Stomach (tissue), 9 donors: ENCODE measurements around the gene DCDC2. TPM values are rescaled to one million over a fixed set of nuclear protein-coding genes. Genes with fewer than 3 reads are reported as not detected.

Experiments
- DNase-seq, 2 donors: peaks; one replicate each; pipeline versions ENCODE4 v3.0.0 to v3.0.0-alpha.2; 2013 to 2019
- H3K27ac ChIP-seq, 5 donors: fragments of 200-600 bp in 4 of 5; sonication (generic) in 4 of 5; one replicate each; pipeline ENCODE4 v1.5.1; 2013 to 2019; ENCODE audit warnings: mild to moderate bottlenecking in 1 of 5, moderate library complexity in 1 of 5
- H3K27me3 ChIP-seq, 3 donors: fragments of 200-600 bp; sonication (generic); one replicate each; pipeline ENCODE4 v1.5.1; 2017 to 2019; ENCODE audit warnings: mixed run types in 1 of 3
- H3K36me3 ChIP-seq, 4 donors: fragments of 200-600 bp; sonication (generic); 1 replicate in 3 of 4; 2 replicates in 1 of 4; pipeline ENCODE4 v1.5.1; 2016 to 2019
- H3K4me1 ChIP-seq, 4 donors: fragments of 200-600 bp; sonication (generic); one replicate each; pipeline ENCODE4 v1.5.1; 2016 to 2019
- H3K4me3 ChIP-seq, 4 donors: fragments of 200-600 bp; sonication (generic) in 3 of 4; one replicate each; pipeline ENCODE4 v1.5.1; 2016 to 2019; ENCODE audit warnings: mild to moderate bottlenecking in 1 of 4
- H3K9me3 ChIP-seq, 4 donors: fragments of 200-600 bp; sonication (generic); one replicate each; pipeline ENCODE4 v1.5.1; 2016 to 2019
- EP300 ChIP-seq: sonication (generic); formaldehyde crosslinking; IDR thresholded peaks from one replicate; pipeline ENCODE4 v1.6.1; 2017; ENCODE audit warnings: antibody characterized with exemption
- POLR2A ChIP-seq, 4 donors: fragments of 450-650 bp; IDR thresholded peaks; one replicate each; pipeline ENCODE4 v1.6.1; 2016; ENCODE audit warnings: antibody characterized with exemption in 4 of 4, control low read depth in 2 of 4, mild to moderate bottlenecking in 1 of 4, moderate library complexity in 1 of 4
- POLR2AphosphoS5 ChIP-seq, 3 donors: sonication (generic); formaldehyde crosslinking; IDR thresholded peaks; one replicate each; pipeline ENCODE4 v1.6.1; 2016; ENCODE audit warnings: antibody characterized with exemption in 3 of 3
- WGBS, 5 donors: extraction: QIAGEN DNeasy Blood & Tissue Kit in 3 of 5; methylation state at CpG; one replicate each; pipeline versions ENCODE4 v1.1.5 to v1.1.7; 2013 to 2018; 5-methylcytosine and 5-hydroxymethylcytosine counted together
- intact Hi-C: fragments of 100-400 bp; cut with DNase I; formaldehyde crosslinking; loops from one replicate; pipeline ENCODE4 v1.15.1; 2023; ENCODE audit warnings: low total_unique reads
- polyA plus RNA-seq, 3 donors: library from polyadenylated mRNA; stranded (reverse); fragments of 200-250 nt; gene quantifications; one replicate each; pipeline ENCODE4 v1.2.3, GENCODE V29; 2013
- total RNA-seq, 5 donors: library from RNA; depleted of rRNA; stranded (reverse); fragments of >200 nt; gene quantifications; one replicate each; pipeline versions ENCODE4 v1.1.0 to v1.2.3, GENCODE V29; 2014 to 2016
- TF ChIP-seq, protein P1 (sequence below), 7 experiments: fragments of 450-650 bp in 4 of 7; fragments of 200-600 bp in 3 of 7; sonication (generic) in 3 of 7; IDR thresholded peaks; one replicate each; pipeline ENCODE4 v1.5.1; 2016 to 2019; ENCODE audit warnings: antibody characterized with exemption in 7 of 7, control low read depth in 2 of 7, mild to moderate bottlenecking in 1 of 7
- donor health status: healthy with polysubstance abuse.
- donor health status: Bipolar disorder and iron deficiency.
- donor health status: healthy.

Gene DCDC2
- total and polyA plus RNA-seq, 8 donors: under 0.01 to 2.8 (median 1.4) TPM

GRCh38 chr6:24152014-24152413 lies 205.8 kb downstream of the DCDC2 start:
- H3K27ac ChIP-seq: no peak overlapping the region
- no peaks in the 10 kb centered on the region for H3K4me1 ChIP-seq
- no peak for DNase-seq
- H3K27me3 ChIP-seq: no peaks in the 10 kb centered on the region
- H3K4me3 ChIP-seq: no peak overlapping the region
- H3K9me3 ChIP-seq: no peaks in the 10 kb centered on the region
- intact Hi-C loops: no loop called here
- 83 to 93% (median 86%) methylated on average over 1 of the region's 1 CpG for WGBS, 5 donors
- no peak for TF ChIP-seq EP300
- no peaks in the 10 kb centered on the region for H3K36me3 ChIP-seq

DNA sequence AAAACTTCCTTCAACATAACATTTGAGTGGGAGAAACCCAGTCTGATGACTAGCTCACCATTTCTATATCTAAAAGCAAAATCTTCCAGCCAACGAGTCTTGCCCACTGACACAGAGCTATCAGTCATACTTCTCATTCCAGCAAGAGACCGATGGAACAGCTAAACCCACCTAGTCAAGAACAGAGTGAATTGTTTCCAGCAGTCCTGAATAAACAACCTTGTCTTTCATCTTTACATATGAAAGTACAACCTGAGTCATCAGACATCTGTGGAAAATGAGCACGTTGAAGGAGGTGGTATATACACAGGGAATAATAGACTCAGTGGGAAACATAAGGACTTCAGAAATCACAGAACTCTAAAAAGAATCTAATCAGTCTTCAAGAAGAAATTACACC lies 208.0 kb downstream of the DCDC2 start:
- H3K9me3 ChIP-seq: no peaks in the 10 kb centered on the region
- H3K27ac ChIP-seq: no peak overlapping the region
- H3K36me3 ChIP-seq: no peaks in the 10 kb centered on the region
- H3K4me3 ChIP-seq: no peak overlapping the region
- no peaks in the 10 kb centered on the region for H3K4me1 ChIP-seq
- DNase-seq: no peak
- intact Hi-C loops: no loop called here
- WGBS, 5 donors: 25 to 38% (median 34%) methylated on average over 3 of the region's 3 CpGs
- no peak for TF ChIP-seq POLR2A (IDR thresholded peaks at IDR 0.05)
- TF ChIP-seq, protein P1, sequence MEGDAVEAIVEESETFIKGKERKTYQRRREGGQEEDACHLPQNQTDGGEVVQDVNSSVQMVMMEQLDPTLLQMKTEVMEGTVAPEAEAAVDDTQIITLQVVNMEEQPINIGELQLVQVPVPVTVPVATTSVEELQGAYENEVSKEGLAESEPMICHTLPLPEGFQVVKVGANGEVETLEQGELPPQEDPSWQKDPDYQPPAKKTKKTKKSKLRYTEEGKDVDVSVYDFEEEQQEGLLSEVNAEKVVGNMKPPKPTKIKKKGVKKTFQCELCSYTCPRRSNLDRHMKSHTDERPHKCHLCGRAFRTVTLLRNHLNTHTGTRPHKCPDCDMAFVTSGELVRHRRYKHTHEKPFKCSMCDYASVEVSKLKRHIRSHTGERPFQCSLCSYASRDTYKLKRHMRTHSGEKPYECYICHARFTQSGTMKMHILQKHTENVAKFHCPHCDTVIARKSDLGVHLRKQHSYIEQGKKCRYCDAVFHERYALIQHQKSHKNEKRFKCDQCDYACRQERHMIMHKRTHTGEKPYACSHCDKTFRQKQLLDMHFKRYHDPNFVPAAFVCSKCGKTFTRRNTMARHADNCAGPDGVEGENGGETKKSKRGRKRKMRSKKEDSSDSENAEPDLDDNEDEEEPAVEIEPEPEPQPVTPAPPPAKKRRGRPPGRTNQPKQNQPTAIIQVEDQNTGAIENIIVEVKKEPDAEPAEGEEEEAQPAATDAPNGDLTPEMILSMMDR (IDR thresholded peaks at IDR 0.05): no peak
- TF ChIP-seq EP300: no peak
- no peak for TF ChIP-seq POLR2AphosphoS5 (IDR thresholded peaks at IDR 0.05)
- no peaks in the 10 kb centered on the region for H3K27me3 ChIP-seq

GRCh38 chr6:24149296-24149695 lies 208.6 kb downstream of the DCDC2 start:
- Histone ChIP-seq H3K27ac (no peak overlapping the region), H3K36me3 (no peaks in the 10 kb centered on the region), H3K27me3 (no peaks in the 10 kb centered on the region), H3K9me3 (no peaks in the 10 kb centered on the region), H3K4me3 (no peak overlapping the region), H3K4me1 (no peaks in the 10 kb centered on the region)
- intact Hi-C loops: no loop called here
- TF ChIP-seq POLR2A (IDR thresholded peaks at IDR 0.05) (no peak), POLR2AphosphoS5 (IDR thresholded peaks at IDR 0.05) (no peak)
- TF ChIP-seq, protein P1 (IDR thresholded peaks at IDR 0.05): no peak
- DNase-seq: no peak

DNA sequence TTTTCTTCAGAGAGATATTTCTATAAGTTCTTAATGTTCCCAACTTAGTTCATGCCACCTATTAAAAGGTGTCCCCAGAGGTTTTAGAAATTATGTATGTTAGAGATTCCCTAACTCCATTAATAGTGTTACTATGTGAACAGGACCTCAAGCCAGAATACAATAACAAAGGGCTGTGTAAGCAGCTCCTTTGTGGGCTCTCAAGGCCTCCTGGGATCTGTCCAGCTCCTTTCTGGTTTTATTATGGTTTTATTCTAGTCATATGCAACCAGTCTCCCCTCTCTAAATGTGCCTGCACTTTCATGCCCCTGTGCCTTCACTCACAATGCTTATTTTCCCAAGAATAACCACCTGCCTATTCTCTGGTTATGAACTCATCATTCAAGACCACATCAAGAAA lies 209.2 kb downstream of the DCDC2 start:
- H3K27ac ChIP-seq: no peak overlapping the region
- TF ChIP-seq EP300: no peak
- TF ChIP-seq POLR2A (IDR thresholded peaks at IDR 0.05): no peak
- TF ChIP-seq POLR2AphosphoS5 (IDR thresholded peaks at IDR 0.05): no peak
- TF ChIP-seq, protein P1 (IDR thresholded peaks at IDR 0.05): no peak
- DNase-seq: no peak
- no peaks in the 10 kb centered on the region for H3K36me3 ChIP-seq
- no peaks in the 10 kb centered on the region for H3K27me3 ChIP-seq
- H3K4me1 ChIP-seq: no peaks in the 10 kb centered on the region
- intact Hi-C loops: no loop called here
- H3K9me3 ChIP-seq: no peaks in the 10 kb centered on the region
- H3K4me3 ChIP-seq: no peak overlapping the region

- no peak for DNase-seq
- Histone ChIP-seq H3K27me3 (no peaks in the 10 kb centered on the region), H3K27ac (no peak overlapping the region), H3K4me1 (no peaks in the 10 kb centered on the region), H3K36me3 (no peaks in the 10 kb centered on the region), H3K4me3 (no peak overlapping the region), H3K9me3 (no peaks in the 10 kb centered on the region)
- WGBS, 5 donors: 28 to 69% (median 39%) methylated on average over 3 of the region's 3 CpGs
- no peak for TF ChIP-seq POLR2AphosphoS5 (IDR thresholded peaks at IDR 0.05)
- TF ChIP-seq POLR2A (IDR thresholded peaks at IDR 0.05): no peak
- no peak for TF ChIP-seq EP300
- TF ChIP-seq, protein P1 (IDR thresholded peaks at IDR 0.05): no peak
- intact Hi-C loops: no loop called here
These were observed 209.7 kb downstream of the DCDC2 start for GRCh38 chr6:24148154-24148570.
